Adipocyte (in vitro differentiated cells): Measurements from ENCODE around the gene GRAMD1B.
"Not testable (repeated sequence)": the region's sequence is repeated elsewhere in the genome, so short reads cannot be mapped to it uniquely, and the experiment has no call there.

Source experiments
- DNase-seq: peaks from one replicate; pipeline ENCODE4 v3.0.0-alpha.2; 2015; ENCODE audit warnings: low read depth
- H3K27me3 ChIP-seq: replicated peaks from 2 replicates; pipeline ENCODE4 v1.7.0; 2013; ENCODE audit warnings: mild to moderate bottlenecking, low read length, moderate library complexity; ENCODE audit not compliant: control insufficient read depth, insufficient read depth
- H3K36me3 ChIP-seq: 2 replicates; pipeline ENCODE4 v1.7.0; 2013; ENCODE audit warnings: low read length, mild to moderate bottlenecking, moderate library complexity; ENCODE audit not compliant: control insufficient read depth, insufficient read depth, severe bottlenecking
- H3K4me1 ChIP-seq: 2 replicates; pipeline ENCODE4 v1.7.0; 2013; ENCODE audit warnings: mild to moderate bottlenecking, low read length, moderate library complexity; ENCODE audit not compliant: control insufficient read depth, insufficient read depth
- H3K4me3 ChIP-seq: 2 replicates; pipeline ENCODE4 v1.7.0; 2013; ENCODE audit warnings: mild to moderate bottlenecking, low read length, moderate library complexity
- H3K9ac ChIP-seq: 2 replicates; pipeline ENCODE4 v1.7.0; 2013; ENCODE audit warnings: mild to moderate bottlenecking, low read length, moderate library complexity
- H3K9me3 ChIP-seq: 2 replicates; pipeline ENCODE4 v1.7.0; 2013; ENCODE audit warnings: mild to moderate bottlenecking, low read length, moderate library complexity; ENCODE audit not compliant: control insufficient read depth

Gene GRAMD1B

DNA sequence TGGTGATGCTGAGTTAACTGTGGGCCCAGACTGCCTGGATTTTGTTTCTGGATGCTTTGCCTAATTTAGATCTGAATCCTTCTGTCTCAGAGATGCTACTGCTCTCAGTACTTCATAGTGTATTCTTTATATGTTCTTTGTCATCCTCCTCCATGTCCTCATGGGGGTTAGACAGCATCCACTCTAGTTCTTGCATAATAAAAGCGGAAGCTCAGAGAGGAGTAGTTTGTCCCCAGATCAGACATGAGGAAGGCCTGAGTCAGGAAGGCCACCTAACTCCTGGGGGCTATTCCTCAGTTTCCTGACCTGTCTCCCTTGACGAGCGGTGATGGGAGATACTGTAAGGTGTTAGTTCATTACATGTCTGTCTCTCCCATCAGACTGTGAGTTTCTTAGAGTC, 134.2 kb downstream of the GRAMD1B start:
- Histone ChIP-seq H3K4me1 (peaks cover 7% of the 10 kb centered on the region), H3K36me3 (no peaks in the 10 kb centered on the region), H3K9ac (no peak overlapping the region), H3K9me3 (no peaks in the 10 kb centered on the region), H3K4me3 (no peak overlapping the region), H3K27me3 (no peaks in the 10 kb centered on the region)
- DNase-seq: no peak

DNA sequence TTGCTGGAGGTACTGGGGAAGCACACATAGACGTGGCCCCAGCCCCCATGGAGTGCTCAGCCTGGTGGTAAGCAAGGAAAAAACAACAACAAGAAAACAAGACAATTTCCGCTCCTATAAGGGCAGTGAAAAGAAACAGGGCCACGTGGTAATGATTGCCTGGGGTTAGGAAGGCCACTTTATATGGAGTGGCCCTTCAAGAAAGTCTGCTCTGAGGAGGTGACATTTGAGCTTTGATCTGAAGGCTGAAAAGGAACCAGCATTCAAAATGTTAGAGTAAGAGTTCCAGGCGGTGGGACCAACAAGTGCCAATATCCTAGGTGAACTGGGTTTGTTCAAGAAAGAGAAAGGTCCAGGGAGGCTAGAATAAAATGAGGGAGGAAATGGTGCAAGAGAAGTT, 136.8 kb downstream of the GRAMD1B start:
- Histone ChIP-seq H3K36me3 (no peaks in the 10 kb centered on the region), H3K9ac (no peak overlapping the region), H3K4me3 (no peak overlapping the region), H3K9me3 (no peaks in the 10 kb centered on the region), H3K4me1 (no peaks in the 10 kb centered on the region), H3K27me3 (no peaks in the 10 kb centered on the region)
- DNase-seq: no peak

DNA sequence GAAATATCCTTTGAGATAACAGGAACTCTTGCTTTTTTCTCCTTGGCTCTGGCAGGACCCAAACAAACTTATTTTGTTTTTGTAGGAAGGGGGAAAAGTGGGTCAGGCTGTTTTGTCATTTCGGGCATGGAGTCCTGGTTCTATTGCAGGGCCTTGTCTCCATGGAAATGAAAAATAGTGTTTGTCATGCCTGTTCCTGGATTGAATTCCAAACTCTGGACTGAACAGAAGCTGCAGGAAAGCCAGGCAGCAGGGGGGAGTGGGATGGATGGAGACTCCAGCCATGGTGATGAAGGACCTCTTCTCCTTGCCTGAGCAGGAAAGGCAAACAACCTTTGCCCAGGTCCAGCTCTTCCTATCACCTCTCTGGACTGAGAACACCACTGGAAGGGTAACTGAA, 137.4 kb downstream of the GRAMD1B start:
- H3K9me3 ChIP-seq: no peaks in the 10 kb centered on the region
- no peaks in the 10 kb centered on the region for H3K36me3 ChIP-seq
- H3K4me3 ChIP-seq: no peak overlapping the region
- H3K27me3 ChIP-seq: no peaks in the 10 kb centered on the region
- DNase-seq: no peak
- H3K4me1 ChIP-seq: no peaks in the 10 kb centered on the region
- H3K9ac ChIP-seq: no peak overlapping the region

DNA sequence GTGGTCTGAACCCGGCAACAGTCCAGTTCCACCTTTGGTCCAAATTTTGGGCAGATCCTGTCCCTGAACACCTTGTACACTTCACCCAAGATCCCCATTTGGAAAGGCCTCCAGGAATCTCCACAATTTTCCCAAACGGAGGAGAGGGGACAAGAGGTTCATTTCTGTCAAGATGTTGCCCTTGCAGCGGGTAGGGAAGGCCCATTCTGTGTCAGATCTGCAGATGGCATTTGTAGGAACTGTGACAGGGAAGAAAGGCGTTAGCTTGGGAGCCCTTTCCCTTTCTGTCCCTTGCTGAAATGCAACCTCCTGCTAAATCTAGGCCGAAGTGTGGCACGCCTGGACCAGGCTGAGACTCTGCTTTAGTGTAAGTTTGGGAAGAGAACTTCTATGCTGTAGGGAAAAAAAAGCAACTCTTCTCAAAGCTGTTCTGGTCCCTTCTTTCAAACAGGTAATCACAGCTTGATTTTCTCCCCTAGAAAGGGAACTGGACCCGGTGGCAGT, 138.3 kb downstream of the GRAMD1B start:
- no peak for DNase-seq
- no peaks in the 10 kb centered on the region for H3K36me3 ChIP-seq
- H3K27me3 ChIP-seq: no peaks in the 10 kb centered on the region
- no peaks in the 10 kb centered on the region for H3K4me1 ChIP-seq
- no peaks in the 10 kb centered on the region for H3K9me3 ChIP-seq
- no peak overlapping the region for H3K4me3 ChIP-seq
- H3K9ac ChIP-seq: no peak overlapping the region

DNA sequence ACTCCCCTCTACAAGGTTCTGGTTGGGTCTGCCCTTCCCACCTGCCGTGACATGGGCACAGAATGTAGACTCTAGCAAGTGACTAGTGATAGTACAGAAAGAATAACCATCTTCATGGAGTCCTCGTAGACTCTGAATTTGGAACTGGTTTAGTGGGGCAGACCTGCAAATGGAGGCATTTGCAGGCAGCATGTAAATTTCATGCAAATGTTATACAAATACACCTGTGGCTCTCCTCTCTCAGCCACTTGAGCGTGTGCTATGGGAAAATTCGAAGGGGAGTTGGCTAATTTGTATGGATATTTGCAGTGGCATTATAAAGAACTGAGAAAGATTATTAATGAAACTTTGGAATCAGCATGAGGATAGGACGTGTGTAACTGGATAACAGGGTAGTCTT, 139.3 kb downstream of the GRAMD1B start:
- Histone ChIP-seq H3K9me3 (no peaks in the 10 kb centered on the region), H3K4me3 (no peak overlapping the region), H3K27me3 (no peaks in the 10 kb centered on the region), H3K4me1 (no peaks in the 10 kb centered on the region), H3K36me3 (no peaks in the 10 kb centered on the region), H3K9ac (no peak overlapping the region)
- no peak for DNase-seq

DNA sequence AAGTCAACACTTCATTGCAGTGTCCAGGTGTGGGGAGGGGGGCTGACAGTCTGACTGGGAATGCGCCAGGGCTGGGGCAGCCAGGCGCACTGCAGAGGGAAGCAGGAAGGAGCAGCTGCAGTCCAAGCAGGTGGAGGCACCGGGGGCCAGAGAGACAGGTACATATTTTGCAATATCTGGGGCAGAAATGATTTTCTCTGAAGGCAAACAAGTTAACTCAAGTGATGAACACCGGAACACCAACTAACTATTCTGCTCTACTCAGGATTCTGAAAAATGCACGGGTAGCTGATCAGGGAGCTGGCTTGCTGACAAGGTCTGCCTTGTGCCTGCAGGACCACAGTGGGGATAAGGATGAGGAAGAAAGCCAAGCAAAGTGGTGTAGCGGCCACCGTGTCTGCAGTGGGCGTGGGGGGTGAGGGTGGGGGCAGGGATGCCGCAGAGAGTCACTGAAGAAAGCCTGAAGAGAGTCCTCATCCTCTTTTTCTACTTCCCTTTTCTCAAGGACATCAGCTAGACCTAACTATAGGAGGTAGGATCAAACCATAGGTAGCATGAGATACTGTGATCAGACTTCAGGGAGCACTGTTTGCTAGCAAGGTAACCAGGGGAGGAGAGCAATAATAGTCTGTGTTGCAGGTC, 141.0 kb downstream of the GRAMD1B start:
- H3K9ac ChIP-seq: no peak overlapping the region
- no peak for DNase-seq
- no peaks in the 10 kb centered on the region for H3K4me1 ChIP-seq
- no peaks in the 10 kb centered on the region for H3K27me3 ChIP-seq
- H3K4me3 ChIP-seq: no peak overlapping the region
- no peaks in the 10 kb centered on the region for H3K9me3 ChIP-seq
- no peaks in the 10 kb centered on the region for H3K36me3 ChIP-seq

DNA sequence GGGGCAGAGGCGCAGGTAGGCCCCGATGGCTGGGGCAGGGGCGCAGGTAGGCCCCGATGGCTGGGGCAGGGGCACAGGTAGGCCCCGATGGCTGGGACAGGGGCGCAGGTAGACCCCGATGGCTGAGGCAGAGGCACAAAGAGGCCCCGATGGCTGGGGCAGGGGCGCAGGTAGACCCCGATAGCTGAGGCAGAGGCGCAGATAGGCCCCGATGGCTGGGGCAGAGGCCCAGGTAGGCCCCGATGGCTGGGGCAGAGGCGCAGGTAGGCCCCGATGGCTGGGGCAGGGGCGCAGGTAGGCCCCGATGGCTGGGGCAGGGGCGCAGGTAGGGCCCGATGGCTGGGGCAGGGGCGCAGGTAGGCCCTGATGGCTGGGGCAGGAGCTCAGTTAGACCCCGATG, 142.7 kb downstream of the GRAMD1B start:
- not testable (repeated sequence) for H3K36me3 ChIP-seq

DNA sequence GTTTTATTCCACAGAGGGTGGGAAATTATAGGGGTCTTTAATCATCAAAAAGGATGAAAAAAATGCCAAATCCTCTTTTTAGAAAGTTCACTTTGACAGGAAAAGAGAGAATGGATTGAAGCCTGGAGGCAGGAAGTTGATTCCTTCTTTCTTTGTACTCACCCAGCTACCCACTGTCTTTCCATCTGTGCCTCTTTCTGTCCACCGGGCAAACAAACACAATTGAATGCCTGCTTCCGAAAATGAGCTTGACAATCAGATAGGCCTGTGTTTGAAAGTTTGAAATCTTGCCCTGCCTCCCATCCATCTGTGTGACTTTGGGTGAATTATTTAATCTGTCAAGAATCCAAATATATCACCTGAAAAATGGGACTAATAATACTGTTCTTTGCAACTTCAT, 143.2 kb downstream of the GRAMD1B start:
- DNase-seq: no peak
- H3K27me3 ChIP-seq: no peaks in the 10 kb centered on the region
- no peak overlapping the region for H3K9ac ChIP-seq
- H3K4me3 ChIP-seq: no peak overlapping the region
- H3K4me1 ChIP-seq: no peaks in the 10 kb centered on the region
- H3K36me3 ChIP-seq: no peaks in the 10 kb centered on the region
- no peaks in the 10 kb centered on the region for H3K9me3 ChIP-seq

More for the DNA sequence above, 142.7 kb downstream of the GRAMD1B start:
- not testable (repeated sequence) for H3K4me3 ChIP-seq, H3K27me3 ChIP-seq, H3K9ac ChIP-seq, H3K9me3 ChIP-seq, H3K4me1 ChIP-seq, DNase-seq

DNA sequence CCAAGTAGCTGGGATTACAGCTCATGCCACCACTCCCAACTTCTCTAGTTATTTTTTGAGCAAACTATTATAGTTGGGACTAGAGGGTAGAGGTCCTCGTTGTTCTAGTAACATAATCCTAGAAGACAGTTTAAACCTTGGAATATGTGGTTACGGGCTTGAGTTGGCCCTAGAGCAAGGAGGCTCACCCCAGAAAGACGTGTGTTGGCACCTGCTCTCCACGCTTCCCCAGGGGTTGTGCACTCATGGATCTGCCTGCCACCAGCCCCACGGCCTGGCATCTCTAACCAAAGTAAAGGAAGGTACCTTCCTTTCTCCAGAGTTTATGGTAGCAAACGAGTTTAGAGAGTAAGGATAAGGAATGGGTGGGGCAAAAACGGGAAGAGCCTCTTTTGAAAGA, 145.4 kb downstream of the GRAMD1B start:
- no peaks in the 10 kb centered on the region for H3K4me1 ChIP-seq
- H3K9ac ChIP-seq: no peak overlapping the region
- H3K9me3 ChIP-seq: no peaks in the 10 kb centered on the region
- DNase-seq: no peak
- H3K36me3 ChIP-seq: no peaks in the 10 kb centered on the region
- no peak overlapping the region for H3K4me3 ChIP-seq
- no peaks in the 10 kb centered on the region for H3K27me3 ChIP-seq

DNA sequence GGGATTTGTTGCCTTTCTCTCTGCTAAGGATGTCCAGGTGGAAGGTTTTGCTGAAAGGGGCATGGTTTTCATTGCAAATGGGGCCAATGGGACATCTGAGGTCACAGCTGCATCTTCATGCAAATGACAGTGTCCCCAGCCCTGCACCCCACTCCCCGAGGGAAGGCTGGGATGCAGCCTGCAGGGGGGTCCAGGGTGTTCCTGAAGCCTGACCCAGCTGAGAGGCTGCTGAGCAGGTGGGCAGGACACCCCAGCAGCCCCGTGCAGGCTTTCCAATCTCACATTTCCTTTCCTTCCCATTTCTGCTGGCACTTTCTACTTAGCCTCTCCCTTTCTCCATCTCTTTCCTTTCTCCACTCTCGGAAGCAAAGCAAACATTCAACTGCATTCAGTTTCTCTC, 146.0 kb downstream of the GRAMD1B start:
- no peaks in the 10 kb centered on the region for H3K4me1 ChIP-seq
- no peak overlapping the region for H3K4me3 ChIP-seq
- no peaks in the 10 kb centered on the region for H3K36me3 ChIP-seq
- no peaks in the 10 kb centered on the region for H3K9me3 ChIP-seq
- no peak overlapping the region for H3K9ac ChIP-seq
- no peaks in the 10 kb centered on the region for H3K27me3 ChIP-seq
- no peak for DNase-seq

DNA sequence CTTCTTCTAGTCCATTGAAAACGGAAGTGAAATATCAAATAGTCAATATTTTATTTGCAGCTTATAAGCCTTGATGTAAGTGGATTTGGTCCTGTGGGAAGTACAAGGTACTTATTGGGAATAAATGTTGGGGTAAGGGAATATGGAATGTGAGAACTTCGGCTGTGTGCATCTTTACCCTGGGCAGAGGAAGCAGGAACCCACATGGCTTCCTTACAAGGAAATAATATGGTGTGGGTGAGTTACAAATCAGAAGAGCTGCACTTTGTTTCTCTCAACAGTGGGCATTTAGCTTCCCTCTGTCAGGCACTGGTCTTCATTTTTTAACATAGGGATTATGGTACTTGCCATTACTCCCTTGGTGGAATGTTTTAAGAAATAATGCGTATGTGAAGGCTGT, 146.4 kb downstream of the GRAMD1B start:
- no peaks in the 10 kb centered on the region for H3K4me1 ChIP-seq
- no peak overlapping the region for H3K4me3 ChIP-seq
- no peaks in the 10 kb centered on the region for H3K9me3 ChIP-seq
- no peak for DNase-seq
- H3K9ac ChIP-seq: no peak overlapping the region
- no peaks in the 10 kb centered on the region for H3K36me3 ChIP-seq
- H3K27me3 ChIP-seq: no peaks in the 10 kb centered on the region

DNA sequence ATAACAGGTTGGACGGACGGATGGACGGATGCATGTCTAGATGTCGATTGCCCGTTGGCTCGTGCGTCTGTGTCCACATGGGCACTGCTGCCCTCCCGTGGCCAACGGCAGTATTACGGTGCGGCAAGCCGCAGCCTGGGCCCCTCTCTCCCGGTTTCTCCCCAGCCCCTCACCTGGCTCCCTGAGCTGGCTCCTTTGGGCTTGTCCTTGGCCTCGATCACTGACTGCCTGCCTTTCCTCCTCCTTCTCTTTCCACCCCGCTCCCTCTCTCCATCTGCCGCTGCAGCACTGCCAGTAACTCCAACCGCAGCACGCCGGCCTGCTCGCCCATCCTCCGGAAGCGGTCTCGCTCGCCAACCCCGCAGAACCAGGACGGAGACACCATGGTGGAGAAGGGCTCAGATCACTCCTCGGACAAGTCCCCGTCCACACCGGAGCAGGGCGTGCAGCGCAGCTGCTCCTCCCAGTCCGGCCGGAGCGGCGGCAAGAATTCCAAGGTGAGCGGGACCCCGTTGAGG, 147.1 kb downstream of the GRAMD1B start:
- H3K9me3 ChIP-seq: no peaks in the 10 kb centered on the region
- no peaks in the 10 kb centered on the region for H3K36me3 ChIP-seq
- no peak overlapping the region for H3K9ac ChIP-seq
- peak; percentile 85 for DNase-seq
- H3K4me1 ChIP-seq: no peaks in the 10 kb centered on the region
- H3K27me3 ChIP-seq: no peaks in the 10 kb centered on the region
- no peak overlapping the region for H3K4me3 ChIP-seq
